GM21786 (cell line): ENCODE measurements around the gene OBSCN.
"Not testable (repeated sequence)": the region's sequence is repeated elsewhere in the genome, so short reads cannot be mapped to it uniquely, and the experiment has no call there.

Source experiments
- ATAC-seq: cut with Tn5 transposase; IDR thresholded peaks from one replicate; pipeline ENCODE4 v1.9.1; 2021; ENCODE audit not compliant: unreplicated experiment

The OBSCN gene

GRCh38 chr1:228225165-228225710 lies 17.4 kb downstream of the OBSCN start:
- no peak for ATAC-seq

GRCh38 chr1:228225740-228226139 lies 17.9 kb downstream of the OBSCN start:
- ATAC-seq, result no peak

GRCh38 chr1:228226141-228226874 lies 18.5 kb downstream of the OBSCN start:
- no peak for ATAC-seq

- no peak for ATAC-seq
Observed at GRCh38 chr1:228226956-228227791, 19.3 kb downstream of the OBSCN start.

GRCh38 chr1:228228147-228228546 lies 20.3 kb downstream of the OBSCN start:
- not testable (repeated sequence) for ATAC-seq

- no peak for ATAC-seq
Observed at GRCh38 chr1:228228601-228229074, 20.8 kb downstream of the OBSCN start.

GRCh38 chr1:228231189-228231588 lies 23.3 kb downstream of the OBSCN start:
- ATAC-seq, result no peak

- no peak for ATAC-seq
Observed at GRCh38 chr1:228233136-228233535, 25.3 kb downstream of the OBSCN start.

- no peak for ATAC-seq
Observed at GRCh38 chr1:228234921-228235320, 27.1 kb downstream of the OBSCN start.

- no peak for ATAC-seq
Observed at GRCh38 chr1:228236744-228237143, 28.9 kb downstream of the OBSCN start.

- ATAC-seq, result no peak
Observed at GRCh38 chr1:228238007-228238406, 30.2 kb downstream of the OBSCN start.

- no peak for ATAC-seq
Observed at GRCh38 chr1:228238461-228238860, 30.6 kb downstream of the OBSCN start.

GRCh38 chr1:228240411-228241240 lies 32.8 kb downstream of the OBSCN start:
- ATAC-seq, result no peak

GRCh38 chr1:228241259-228241658 lies 33.4 kb downstream of the OBSCN start:
- ATAC-seq, result no peak

- no peak for ATAC-seq
Observed at GRCh38 chr1:228242409-228242808, 34.6 kb downstream of the OBSCN start.

- no peak for ATAC-seq
Observed at GRCh38 chr1:228243093-228243492, 35.2 kb downstream of the OBSCN start.

GRCh38 chr1:228243989-228244388 lies 36.1 kb downstream of the OBSCN start:
- not testable (repeated sequence) for ATAC-seq

GRCh38 chr1:228245111-228245510 lies 37.3 kb downstream of the OBSCN start:
- no peak for ATAC-seq

GRCh38 chr1:228246216-228246900 lies 38.5 kb downstream of the OBSCN start:
- ATAC-seq, result no peak
